Neutrophil (primary cell): ENCODE measurements around the gene UNK.

Experiments
- H3K27ac ChIP-seq: fragments of 200-600 bp; sonication (generic); 2 replicates; pipeline ENCODE4 v1.5.1; 2016; ENCODE audit warnings: mild to moderate bottlenecking, moderate library complexity
- H3K27me3 ChIP-seq: fragments of 200-600 bp; sonication (generic); 2 replicates; pipeline ENCODE4 v1.6.0; 2016; ENCODE audit warnings: mild to moderate bottlenecking
- H3K36me3 ChIP-seq: fragments of 200-600 bp; sonication (generic); 2 replicates; pipeline ENCODE4 v1.5.1; 2017
- H3K4me1 ChIP-seq, 2 experiments: fragments of 200-600 bp in 1 of 2; sonication (generic) in 1 of 2; 1 replicate in 1 of 2; 2 replicates in 1 of 2; pipeline versions ENCODE4 v1.5.1 to v1.6.1; 2013 to 2016; ENCODE audit warnings: low read depth in 1 of 2, low read length in 1 of 2, mild to moderate bottlenecking in 1 of 2, moderate library complexity in 1 of 2; ENCODE audit not compliant: control insufficient read depth in 1 of 2, insufficient read depth in 1 of 2
- H3K4me3 ChIP-seq, 2 experiments: fragments of 200-600 bp in 1 of 2; sonication (generic) in 1 of 2; 1 replicate in 1 of 2; 2 replicates in 1 of 2; pipeline ENCODE4 v1.5.1; 2013 to 2016; ENCODE audit warnings: low read depth in 1 of 2, low read length in 1 of 2, mild to moderate bottlenecking in 1 of 2, moderate library complexity in 1 of 2
- H3K9me3 ChIP-seq: fragments of 200-600 bp; sonication (generic); 2 replicates; pipeline ENCODE4 v1.5.1; 2016
- TF ChIP-seq, protein P1 (sequence below): fragments of 200-600 bp; sonication (generic); IDR thresholded peaks from 2 replicates; pipeline ENCODE4 v1.5.1; 2016; ENCODE audit warnings: antibody characterized with exemption

UNK gene

DNA sequence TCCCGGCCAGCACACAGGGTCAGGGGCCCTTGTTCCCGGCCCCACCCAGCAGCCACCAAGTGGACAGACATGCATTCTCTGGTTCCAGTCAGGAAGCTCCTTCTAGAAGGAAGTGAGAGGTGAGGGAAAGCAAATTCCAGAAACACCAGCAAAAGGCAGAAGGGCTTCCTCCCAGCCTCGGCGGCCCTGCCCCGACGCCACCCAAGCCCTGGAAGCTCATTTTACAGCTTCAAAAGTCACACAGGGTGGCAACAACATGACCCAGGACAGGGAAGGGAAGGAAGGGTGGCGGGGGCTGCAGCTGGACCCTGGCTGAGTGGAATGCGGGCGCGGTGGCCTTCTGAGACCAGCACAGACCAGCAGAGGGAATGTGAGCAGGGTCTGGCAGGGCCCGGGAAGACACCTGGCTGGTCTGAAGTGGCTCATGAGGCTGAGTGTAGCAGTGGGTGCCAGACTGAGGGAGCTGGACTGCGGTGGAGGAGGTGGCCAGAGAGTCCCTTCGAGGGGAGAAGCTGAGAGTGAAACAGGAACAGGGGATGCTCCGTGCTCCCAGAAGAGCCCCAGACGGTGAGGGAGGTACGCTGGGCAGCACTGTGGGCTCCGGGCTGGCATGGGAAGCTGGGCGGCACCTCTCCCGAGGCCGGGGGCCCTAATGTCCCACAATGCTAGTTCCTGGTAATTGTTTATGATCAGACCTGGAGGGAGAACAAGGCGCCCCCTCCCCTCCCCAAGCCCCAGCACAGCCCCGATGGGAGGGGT, 61.5 kb downstream of the UNK start:
- Histone ChIP-seq H3K4me1 (peaks cover 44 to 56% of the 10 kb centered on the region in 2 experiments), H3K9me3 (peaks cover 14% of the 10 kb centered on the region), H3K36me3 (peaks cover 82% of the 10 kb centered on the region), H3K27ac (peak overlapping the region; percentile 98), H3K4me3 (peak overlapping the region; percentile 78 to 98), H3K27me3 (no peaks in the 10 kb centered on the region)
- TF ChIP-seq, protein P1, sequence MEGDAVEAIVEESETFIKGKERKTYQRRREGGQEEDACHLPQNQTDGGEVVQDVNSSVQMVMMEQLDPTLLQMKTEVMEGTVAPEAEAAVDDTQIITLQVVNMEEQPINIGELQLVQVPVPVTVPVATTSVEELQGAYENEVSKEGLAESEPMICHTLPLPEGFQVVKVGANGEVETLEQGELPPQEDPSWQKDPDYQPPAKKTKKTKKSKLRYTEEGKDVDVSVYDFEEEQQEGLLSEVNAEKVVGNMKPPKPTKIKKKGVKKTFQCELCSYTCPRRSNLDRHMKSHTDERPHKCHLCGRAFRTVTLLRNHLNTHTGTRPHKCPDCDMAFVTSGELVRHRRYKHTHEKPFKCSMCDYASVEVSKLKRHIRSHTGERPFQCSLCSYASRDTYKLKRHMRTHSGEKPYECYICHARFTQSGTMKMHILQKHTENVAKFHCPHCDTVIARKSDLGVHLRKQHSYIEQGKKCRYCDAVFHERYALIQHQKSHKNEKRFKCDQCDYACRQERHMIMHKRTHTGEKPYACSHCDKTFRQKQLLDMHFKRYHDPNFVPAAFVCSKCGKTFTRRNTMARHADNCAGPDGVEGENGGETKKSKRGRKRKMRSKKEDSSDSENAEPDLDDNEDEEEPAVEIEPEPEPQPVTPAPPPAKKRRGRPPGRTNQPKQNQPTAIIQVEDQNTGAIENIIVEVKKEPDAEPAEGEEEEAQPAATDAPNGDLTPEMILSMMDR = no peak

DNA sequence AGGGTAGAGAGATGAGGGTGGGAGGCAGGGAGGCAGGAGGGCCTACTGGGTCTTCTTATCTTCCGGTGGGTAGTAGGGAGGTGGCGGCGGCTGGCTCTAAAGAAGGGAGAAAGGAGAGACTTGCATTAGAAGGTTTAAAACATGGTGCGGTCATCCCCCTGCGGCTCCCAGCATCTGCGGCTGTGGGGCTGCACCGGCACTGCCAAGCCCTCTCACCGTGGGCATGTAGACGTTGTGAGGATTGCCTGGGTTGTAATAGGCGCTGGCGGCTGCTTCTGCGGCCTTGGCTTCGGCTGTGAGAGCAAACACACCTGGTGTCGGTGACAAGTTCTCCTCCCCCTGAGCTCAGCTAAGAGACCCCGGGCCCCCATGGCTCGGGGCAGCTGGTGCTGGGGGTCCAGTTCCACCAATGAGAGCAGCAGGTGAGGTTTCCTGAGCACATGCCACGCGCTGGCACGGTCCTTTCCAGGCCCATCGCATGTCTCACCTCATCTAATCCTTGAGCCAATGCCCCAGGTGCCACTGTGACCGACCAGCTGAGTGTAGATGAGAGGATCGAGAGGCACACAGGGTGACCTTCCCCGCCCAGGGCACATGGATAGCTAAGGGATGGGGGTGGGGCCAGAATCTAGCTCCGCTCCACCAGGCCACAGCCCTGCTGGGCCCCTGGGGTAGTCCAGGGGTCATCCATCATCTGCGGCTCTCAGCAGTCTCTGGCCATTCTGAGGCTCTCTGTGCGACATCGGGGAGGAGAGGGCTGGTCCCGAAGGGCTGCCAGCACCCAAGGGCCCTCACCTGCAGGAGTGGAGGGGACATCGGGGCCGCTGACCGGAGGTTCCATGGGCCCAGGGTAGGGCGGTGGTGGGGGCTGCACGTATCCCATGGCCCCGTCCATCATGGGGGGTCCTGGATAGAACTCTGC, 62.3 kb downstream of the UNK start:
- TF ChIP-seq, protein P1 = no peak
- peaks cover 83% of the 10 kb centered on the region for H3K36me3 ChIP-seq

DNA sequence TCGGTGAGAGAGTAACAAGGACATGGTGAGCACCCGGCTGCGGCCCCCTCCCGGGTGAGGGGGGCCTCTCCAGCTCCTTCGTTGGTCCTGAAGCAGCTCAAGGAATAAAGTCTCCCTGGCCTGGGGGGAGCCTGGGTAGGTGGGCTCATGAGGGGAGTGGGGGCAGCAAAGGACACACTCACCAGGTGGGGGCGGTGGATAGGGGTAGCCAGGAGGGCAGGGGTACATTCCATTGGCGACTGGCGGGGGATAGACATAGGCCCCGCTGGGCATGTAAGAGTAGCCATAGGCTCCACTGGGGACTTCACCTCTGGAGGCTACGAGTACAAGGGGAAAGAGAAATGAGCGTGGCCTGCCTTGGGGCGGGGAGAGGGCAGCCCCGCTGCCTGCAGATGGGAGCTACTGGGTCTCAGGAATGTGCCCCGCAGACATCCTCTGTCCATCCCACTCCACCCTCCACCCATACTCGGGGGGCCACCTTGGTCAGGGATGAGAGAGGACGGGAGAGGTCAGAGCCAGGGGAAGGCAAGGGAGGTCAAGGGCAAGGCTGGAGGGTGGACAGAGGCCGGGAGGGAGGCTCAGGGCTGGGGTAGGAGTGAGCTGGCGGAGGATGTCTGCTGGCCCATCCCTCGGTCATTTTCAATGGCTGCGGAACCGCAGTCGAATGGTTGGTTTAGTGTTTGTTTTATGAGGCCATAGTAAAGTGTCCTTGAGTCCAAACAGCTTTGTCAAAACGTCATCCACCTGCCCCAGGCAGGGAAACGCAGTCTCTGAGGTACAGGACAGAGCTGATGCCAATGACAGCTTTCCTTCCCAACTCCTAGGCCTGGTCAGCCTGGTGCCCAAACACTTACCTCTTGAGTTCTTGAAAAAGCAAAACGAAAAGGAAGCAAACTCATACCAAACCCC, 63.3 kb downstream of the UNK start:
- H3K36me3 ChIP-seq = peaks cover 82% of the 10 kb centered on the region

More for the DNA sequence above, 62.3 kb downstream of the UNK start:
- Histone ChIP-seq H3K4me3 (peak overlapping the region in 1 of 2 experiments; percentile 78), H3K27me3 (no peaks in the 10 kb centered on the region), H3K9me3 (peaks cover 14% of the 10 kb centered on the region), H3K27ac (peak overlapping the region; percentile 98), H3K4me1 (peaks cover 44 to 56% of the 10 kb centered on the region in 2 experiments)

DNA sequence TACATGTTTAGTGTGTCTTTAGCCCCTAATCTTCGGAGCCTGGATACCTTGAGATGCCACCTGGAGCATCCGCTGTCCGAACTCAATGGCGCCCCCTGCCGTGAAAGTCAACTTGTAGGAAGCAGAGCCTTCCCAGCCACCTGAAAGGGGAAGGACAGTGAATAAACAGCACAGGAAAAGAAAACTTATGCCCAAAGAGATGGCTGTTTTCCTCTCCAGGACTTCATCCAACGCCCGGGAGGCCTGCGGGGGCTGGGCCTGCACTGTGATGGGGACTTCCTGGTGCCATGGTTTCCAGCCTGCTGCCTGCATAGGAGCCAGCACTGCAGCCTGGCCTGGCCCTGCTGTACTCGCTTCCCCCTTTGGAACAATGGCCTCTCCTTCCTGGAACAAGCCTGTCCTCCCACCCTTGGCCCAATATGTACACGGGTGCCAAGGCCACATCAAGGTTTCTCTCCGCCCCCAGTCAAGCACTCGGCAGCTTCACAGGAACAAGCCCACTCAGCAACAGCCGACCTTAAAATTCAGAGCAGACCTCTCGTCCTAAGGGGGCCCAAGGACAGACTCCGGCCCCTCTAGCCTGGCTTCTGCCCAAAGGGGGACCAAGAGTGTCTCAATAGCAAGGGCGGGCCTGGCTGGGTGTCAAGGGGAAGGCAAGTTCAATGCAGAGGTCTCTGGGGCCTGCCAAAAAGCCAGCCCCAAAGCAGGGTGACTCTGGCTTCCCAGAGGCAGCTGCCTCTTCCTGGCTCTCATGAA, 64.1 kb downstream of the UNK start:
- peaks cover 38 to 52% of the 10 kb centered on the region in 2 experiments for H3K4me1 ChIP-seq
- peaks cover 76% of the 10 kb centered on the region for H3K36me3 ChIP-seq
- H3K9me3 ChIP-seq = peaks cover 14% of the 10 kb centered on the region
- peak overlapping the region; percentile 98 for H3K27ac ChIP-seq
- no peaks in the 10 kb centered on the region for H3K27me3 ChIP-seq
- TF ChIP-seq, protein P1 = peak; percentile 75
- no peak overlapping the region for H3K4me3 ChIP-seq

More for the DNA sequence above, 63.3 kb downstream of the UNK start:
- Histone ChIP-seq H3K4me3 (no peak overlapping the region), H3K9me3 (peaks cover 14% of the 10 kb centered on the region), H3K27ac (peak overlapping the region; percentile 98), H3K4me1 (peaks cover 35 to 47% of the 10 kb centered on the region in 2 experiments), H3K27me3 (no peaks in the 10 kb centered on the region)
- TF ChIP-seq, protein P1 = no peak
